Body of pancreas (tissue), 4 donors: ENCODE results near the gene GLIS1.

ENCODE experiments used
- POLR2A ChIP-seq, 3 donors: fragments of 450-650 bp; IDR thresholded peaks; one replicate each; pipeline ENCODE4 v1.6.1; 2016; ENCODE audit warnings: antibody characterized with exemption in 3 of 3, mild to moderate bottlenecking in 2 of 3
- TF ChIP-seq, protein P1 (sequence below), 7 experiments: fragments of 450-650 bp in 4 of 7; fragments of 200-600 bp in 3 of 7; sonication (generic) in 3 of 7; IDR thresholded peaks; one replicate each; pipeline ENCODE4 v1.5.1; 2016 to 2019; ENCODE audit warnings: antibody characterized with exemption in 7 of 7

DNA sequence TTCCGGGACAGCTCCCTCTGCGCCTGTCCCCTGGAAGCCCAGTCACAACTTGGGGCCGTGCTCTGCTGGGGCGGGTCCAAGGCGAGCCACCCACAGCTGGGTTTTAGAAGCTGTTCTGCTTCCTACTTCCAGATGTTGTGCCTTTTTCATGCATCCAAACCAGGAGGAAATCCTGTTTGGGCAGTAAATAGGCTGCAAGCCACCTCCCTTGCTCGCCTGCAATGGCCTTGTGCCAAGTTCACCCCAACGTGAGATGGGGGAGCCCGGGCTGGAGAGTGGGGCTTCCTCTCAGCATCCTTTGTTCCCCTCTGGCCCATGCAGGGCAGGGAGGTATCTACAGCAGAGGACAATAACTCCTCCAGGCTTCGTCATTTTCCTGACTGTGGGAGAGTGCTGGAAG is 206.6 kb downstream of the GLIS1 start:
- TF ChIP-seq, protein P1, sequence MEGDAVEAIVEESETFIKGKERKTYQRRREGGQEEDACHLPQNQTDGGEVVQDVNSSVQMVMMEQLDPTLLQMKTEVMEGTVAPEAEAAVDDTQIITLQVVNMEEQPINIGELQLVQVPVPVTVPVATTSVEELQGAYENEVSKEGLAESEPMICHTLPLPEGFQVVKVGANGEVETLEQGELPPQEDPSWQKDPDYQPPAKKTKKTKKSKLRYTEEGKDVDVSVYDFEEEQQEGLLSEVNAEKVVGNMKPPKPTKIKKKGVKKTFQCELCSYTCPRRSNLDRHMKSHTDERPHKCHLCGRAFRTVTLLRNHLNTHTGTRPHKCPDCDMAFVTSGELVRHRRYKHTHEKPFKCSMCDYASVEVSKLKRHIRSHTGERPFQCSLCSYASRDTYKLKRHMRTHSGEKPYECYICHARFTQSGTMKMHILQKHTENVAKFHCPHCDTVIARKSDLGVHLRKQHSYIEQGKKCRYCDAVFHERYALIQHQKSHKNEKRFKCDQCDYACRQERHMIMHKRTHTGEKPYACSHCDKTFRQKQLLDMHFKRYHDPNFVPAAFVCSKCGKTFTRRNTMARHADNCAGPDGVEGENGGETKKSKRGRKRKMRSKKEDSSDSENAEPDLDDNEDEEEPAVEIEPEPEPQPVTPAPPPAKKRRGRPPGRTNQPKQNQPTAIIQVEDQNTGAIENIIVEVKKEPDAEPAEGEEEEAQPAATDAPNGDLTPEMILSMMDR (IDR thresholded peaks at IDR 0.05), result no peak
- TF ChIP-seq POLR2A (IDR thresholded peaks at IDR 0.05), result no peak
